HUES6 (cell line): Measurements from ENCODE around the gene SPOPL.

Source experiments
- H3K27ac ChIP-seq: 2 replicates; pipeline ENCODE4 v1.7.0; 2013; ENCODE audit warnings: low read depth, mild to moderate bottlenecking, low read length, inconsistent platforms
- H3K27me3 ChIP-seq: 2 replicates; pipeline ENCODE4 v1.6.1; 2013; ENCODE audit warnings: low read length; ENCODE audit not compliant: control insufficient read depth, insufficient read depth
- H3K36me3 ChIP-seq: 2 replicates; pipeline ENCODE4 v1.6.1; 2013; ENCODE audit warnings: low read length; ENCODE audit not compliant: control insufficient read depth, insufficient read depth
- H3K4me1 ChIP-seq: 2 replicates; pipeline ENCODE4 v1.6.1; 2013; ENCODE audit warnings: low read length; ENCODE audit not compliant: control insufficient read depth, insufficient read depth
- H3K4me3 ChIP-seq: 2 replicates; pipeline ENCODE4 v1.5.1; 2013; ENCODE audit warnings: low read depth, low read length
- H3K9ac ChIP-seq: one replicate; pipeline ENCODE4 v1.6.1; 2013; ENCODE audit warnings: mild to moderate bottlenecking, low read length
- H3K9me3 ChIP-seq: 2 replicates; pipeline ENCODE4 v1.6.1; 2013; ENCODE audit warnings: low read depth, low read length; ENCODE audit not compliant: control insufficient read depth, insufficient read depth

Gene SPOPL

DNA sequence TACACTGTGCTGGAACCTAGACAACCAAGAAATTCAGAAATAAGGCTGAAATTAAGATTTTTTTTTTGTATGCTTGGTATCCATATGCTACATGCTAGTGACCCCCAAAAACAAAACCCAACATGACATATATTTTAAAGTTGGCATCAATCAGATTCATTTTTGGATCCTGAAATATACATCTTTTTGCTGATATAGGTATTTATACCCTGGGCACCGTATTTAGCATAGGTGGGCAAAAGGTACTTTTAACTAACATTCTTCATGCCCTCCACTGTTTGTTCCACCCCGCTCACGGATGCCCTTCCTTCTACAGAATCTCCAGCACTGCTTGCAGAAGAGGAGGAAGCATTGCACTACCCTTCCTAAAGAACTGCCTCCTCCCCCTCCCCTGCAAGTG lies 52.6 kb downstream of the SPOPL start:
- H3K27me3 ChIP-seq: no peaks in the 10 kb centered on the region
- H3K9me3 ChIP-seq: no peaks in the 10 kb centered on the region
- no peak overlapping the region for H3K4me3 ChIP-seq
- peaks cover 26% of the 10 kb centered on the region for H3K36me3 ChIP-seq
- H3K4me1 ChIP-seq: no peaks in the 10 kb centered on the region
- no peak overlapping the region for H3K9ac ChIP-seq
- H3K27ac ChIP-seq: no peak overlapping the region

DNA sequence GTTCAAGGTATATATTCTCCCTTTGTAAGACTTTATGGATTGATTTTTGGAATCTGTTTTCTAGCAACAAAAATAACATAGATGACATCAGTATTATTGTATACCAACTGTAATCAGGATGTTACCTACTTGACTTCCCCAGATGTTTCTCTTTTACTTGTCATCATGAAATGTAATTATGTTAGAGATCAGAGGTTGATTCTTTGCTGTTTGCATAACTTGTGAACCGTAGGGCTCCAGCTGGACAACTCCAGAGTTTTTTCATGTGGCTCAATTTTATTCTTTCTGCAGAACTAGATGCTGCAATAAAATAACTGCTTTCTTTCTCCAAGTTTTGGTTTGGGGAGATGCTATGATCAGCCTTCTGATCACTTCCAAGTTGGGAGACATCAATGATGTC lies 58.1 kb downstream of the SPOPL start:
- no peak overlapping the region for H3K4me3 ChIP-seq
- H3K4me1 ChIP-seq: no peaks in the 10 kb centered on the region
- no peak overlapping the region for H3K27ac ChIP-seq
- H3K9ac ChIP-seq: no peak overlapping the region
- no peaks in the 10 kb centered on the region for H3K9me3 ChIP-seq
- peaks cover 33% of the 10 kb centered on the region for H3K36me3 ChIP-seq
- H3K27me3 ChIP-seq: no peaks in the 10 kb centered on the region

DNA sequence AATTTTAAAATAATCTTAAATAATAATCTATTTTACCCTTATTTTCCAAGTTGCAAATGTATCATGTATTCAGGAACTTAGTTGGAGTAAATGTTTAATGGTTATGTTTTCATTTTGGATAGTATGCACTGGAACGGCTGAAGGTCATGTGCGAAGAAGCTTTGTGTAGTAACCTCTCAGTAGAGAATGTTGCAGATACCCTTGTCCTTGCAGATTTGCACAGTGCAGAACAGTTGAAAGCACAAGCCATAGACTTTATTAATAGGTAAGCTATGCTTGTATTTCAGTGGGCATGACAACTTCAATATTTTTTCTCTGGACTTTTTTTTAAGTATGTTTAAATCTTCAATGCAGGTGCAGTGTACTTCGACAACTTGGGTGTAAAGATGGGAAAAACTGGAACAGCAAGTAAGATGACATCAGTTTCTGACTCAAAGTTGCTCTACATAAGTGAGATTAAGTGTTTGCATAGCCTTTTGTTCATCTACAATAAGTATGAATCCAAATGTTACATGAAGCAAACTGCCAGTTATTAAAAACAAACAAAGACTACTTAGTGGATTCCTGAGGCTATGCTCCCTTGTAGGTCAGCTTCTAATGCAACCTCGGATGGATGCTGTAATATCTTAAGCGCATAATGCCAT lies 63.1 kb downstream of the SPOPL start:
- Histone ChIP-seq H3K36me3 (peaks cover 42% of the 10 kb centered on the region), H3K4me1 (no peaks in the 10 kb centered on the region), H3K9me3 (no peaks in the 10 kb centered on the region), H3K27me3 (no peaks in the 10 kb centered on the region), H3K4me3 (no peak overlapping the region), H3K27ac (no peak overlapping the region), H3K9ac (no peak overlapping the region)

DNA sequence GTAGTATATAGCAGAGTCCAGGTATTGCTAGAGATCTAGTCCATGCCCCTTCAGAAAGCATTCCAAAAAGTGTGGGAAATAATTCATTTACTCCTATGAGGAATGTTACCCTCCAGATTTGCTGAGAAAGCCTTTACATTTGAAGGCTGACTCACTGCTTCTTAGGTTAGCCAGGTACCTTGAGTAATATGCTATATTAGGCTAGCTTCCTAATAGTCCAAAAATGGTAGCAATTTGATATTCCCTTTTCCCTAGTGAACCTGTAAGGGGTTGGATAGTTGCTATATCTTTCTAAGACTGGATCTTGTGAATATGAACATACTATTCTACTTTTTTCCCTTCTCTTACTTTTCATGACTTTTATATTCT lies 63.6 kb downstream of the SPOPL start:
- no peak overlapping the region for H3K9ac ChIP-seq
- no peaks in the 10 kb centered on the region for H3K27me3 ChIP-seq
- peaks cover 46% of the 10 kb centered on the region for H3K36me3 ChIP-seq
- H3K9me3 ChIP-seq: no peaks in the 10 kb centered on the region
- no peak overlapping the region for H3K4me3 ChIP-seq
- H3K27ac ChIP-seq: no peak overlapping the region
- H3K4me1 ChIP-seq: no peaks in the 10 kb centered on the region

DNA sequence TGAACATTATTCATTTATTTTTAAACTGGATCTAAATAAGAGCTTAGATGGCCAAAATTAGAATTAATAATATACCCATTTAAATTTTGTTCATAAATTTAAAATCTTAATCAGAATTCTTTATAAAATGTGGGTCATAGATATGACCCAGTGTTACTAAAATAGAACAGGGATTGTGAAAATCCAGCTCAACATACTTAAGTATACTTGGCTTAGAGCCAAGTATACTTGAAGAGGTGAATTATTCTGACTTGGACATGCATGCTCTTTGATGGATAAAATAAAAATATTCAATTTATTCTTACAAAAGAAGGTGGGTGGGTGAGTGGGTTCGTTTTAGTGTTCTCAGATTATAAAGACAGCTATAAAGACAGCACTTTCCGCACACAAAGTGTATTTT lies 70.7 kb downstream of the SPOPL start:
- Histone ChIP-seq H3K9me3 (no peaks in the 10 kb centered on the region), H3K27me3 (no peaks in the 10 kb centered on the region), H3K9ac (no peak overlapping the region), H3K36me3 (peaks cover 26% of the 10 kb centered on the region), H3K4me3 (no peak overlapping the region), H3K4me1 (no peaks in the 10 kb centered on the region), H3K27ac (no peak overlapping the region)

DNA sequence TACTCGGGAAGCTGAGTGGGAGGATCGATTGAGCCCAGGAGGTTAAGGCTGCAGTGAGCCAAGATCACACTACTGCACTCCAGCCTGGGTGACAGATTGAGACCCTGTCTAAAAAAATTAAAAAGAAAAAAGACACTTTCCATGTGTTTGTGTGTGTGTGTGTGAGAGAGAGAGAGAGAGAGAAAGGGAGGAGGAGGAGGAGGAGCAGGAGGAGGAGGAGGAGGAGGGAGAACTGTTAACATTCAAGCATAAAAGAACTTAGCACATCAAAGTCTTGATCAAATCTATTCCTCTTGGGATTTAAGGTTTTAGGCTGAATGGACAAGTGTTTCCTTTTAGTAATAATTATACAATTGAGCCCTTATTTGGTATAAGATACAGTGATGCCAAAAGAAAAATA lies 75.5 kb downstream of the SPOPL start:
- H3K9me3 ChIP-seq: peaks cover 6% of the 10 kb centered on the region; the same call in 1 of the 2 replicates
- H3K9ac ChIP-seq: no peak overlapping the region
- no peak overlapping the region for H3K4me3 ChIP-seq
- H3K27ac ChIP-seq: no peak overlapping the region
- H3K36me3 ChIP-seq: peaks cover 5% of the 10 kb centered on the region; the same call in 1 of the 2 replicates
- no peaks in the 10 kb centered on the region for H3K4me1 ChIP-seq
- H3K27me3 ChIP-seq: no peaks in the 10 kb centered on the region

DNA sequence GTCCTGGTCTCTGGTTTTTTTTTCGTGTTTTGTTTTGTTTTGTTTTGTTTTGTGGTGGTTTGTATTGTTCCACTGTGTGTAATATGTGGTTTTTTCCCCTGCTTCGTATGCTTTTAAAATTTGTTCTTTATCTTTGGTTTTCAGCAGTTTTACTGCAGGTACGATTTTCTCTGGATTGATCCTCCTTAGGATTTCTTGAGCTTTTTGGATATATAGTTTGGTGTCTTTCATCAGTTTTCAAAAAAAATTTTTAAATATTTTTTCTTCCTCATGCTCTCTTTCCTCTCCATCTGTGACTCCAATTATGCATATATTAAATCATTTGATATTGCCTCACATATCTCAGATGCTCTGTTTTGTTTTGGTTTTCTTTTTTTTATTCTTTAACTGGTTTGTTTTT lies 78.0 kb downstream of the SPOPL start:
- Histone ChIP-seq H3K9ac (no peak overlapping the region), H3K4me3 (no peak overlapping the region), H3K9me3 (peaks cover 6% of the 10 kb centered on the region; the same call in 1 of the 2 replicates), H3K27ac (no peak overlapping the region), H3K27me3 (no peaks in the 10 kb centered on the region), H3K4me1 (no peaks in the 10 kb centered on the region), H3K36me3 (no peaks in the 10 kb centered on the region)

DNA sequence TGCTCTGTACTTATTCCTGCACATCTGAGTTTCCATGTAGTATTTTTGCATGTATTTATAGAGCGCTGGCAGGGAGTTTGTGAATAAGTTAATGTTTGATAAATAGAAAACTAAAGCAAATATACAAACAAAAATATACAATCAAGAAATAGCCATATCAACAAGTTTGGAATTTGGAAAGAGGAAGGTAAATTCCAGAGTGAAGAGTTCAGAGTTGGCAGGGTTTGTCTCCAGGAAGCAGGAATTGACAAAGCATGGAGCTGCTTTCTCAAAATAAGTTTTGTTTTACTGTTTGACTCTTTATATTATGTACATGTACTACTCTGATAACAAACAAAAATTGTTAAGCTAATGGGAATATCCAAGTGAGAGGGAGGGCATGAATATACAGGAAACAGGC lies 80.3 kb downstream of the SPOPL start:
- H3K9ac ChIP-seq: no peak overlapping the region
- H3K27ac ChIP-seq: no peak overlapping the region
- no peaks in the 10 kb centered on the region for H3K36me3 ChIP-seq
- H3K27me3 ChIP-seq: no peaks in the 10 kb centered on the region
- H3K4me1 ChIP-seq: no peaks in the 10 kb centered on the region
- H3K4me3 ChIP-seq: no peak overlapping the region
- peaks cover 6% of the 10 kb centered on the region; the same call in 1 of the 2 replicates for H3K9me3 ChIP-seq

DNA sequence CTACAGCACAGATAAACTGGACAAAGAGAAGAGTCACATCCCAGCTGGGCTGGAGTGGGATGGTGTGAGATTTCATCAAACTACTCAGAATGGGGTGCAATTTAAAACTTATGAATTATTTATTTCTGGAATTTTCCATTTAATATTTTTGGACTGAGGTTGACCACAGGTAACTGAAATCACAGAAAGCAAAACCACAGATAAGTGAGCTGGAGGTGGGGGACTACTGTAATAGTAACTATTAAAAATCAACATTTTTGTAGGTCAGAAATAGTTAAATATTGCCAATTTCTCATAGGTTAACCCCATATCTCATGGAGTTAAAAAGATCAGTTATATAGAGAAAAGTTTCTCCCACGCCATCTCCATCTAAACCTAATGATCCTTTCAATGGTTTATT lies 88.1 kb downstream of the SPOPL start:
- H3K36me3 ChIP-seq: no peaks in the 10 kb centered on the region
- H3K27me3 ChIP-seq: no peaks in the 10 kb centered on the region
- no peak overlapping the region for H3K9ac ChIP-seq
- no peaks in the 10 kb centered on the region for H3K9me3 ChIP-seq
- no peak overlapping the region for H3K4me3 ChIP-seq
- no peaks in the 10 kb centered on the region for H3K4me1 ChIP-seq
- no peak overlapping the region for H3K27ac ChIP-seq

DNA sequence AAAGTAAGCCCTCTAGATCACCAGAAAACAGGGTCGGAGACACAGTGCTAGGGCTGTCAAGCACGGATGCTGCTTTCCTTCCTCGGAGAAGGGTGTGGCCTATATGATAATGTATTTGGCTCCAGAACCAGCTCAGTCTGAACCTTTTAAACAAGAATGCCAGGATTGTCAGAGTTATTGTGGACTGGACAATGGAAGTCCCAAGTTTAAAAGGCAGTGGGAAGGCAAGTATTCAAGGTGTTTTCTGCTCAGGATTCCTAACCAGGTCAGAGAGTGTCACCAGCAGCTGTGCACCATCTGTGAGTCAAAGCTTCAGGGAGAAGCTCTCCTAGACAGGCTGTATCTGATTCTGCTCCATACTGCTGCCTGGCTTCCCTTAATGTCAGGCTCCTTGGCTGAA lies 94.8 kb downstream of the SPOPL start:
- no peaks in the 10 kb centered on the region for H3K4me1 ChIP-seq
- no peaks in the 10 kb centered on the region for H3K9me3 ChIP-seq
- H3K9ac ChIP-seq: no peak overlapping the region
- no peak overlapping the region for H3K27ac ChIP-seq
- H3K36me3 ChIP-seq: no peaks in the 10 kb centered on the region
- H3K4me3 ChIP-seq: no peak overlapping the region
- no peaks in the 10 kb centered on the region for H3K27me3 ChIP-seq

DNA sequence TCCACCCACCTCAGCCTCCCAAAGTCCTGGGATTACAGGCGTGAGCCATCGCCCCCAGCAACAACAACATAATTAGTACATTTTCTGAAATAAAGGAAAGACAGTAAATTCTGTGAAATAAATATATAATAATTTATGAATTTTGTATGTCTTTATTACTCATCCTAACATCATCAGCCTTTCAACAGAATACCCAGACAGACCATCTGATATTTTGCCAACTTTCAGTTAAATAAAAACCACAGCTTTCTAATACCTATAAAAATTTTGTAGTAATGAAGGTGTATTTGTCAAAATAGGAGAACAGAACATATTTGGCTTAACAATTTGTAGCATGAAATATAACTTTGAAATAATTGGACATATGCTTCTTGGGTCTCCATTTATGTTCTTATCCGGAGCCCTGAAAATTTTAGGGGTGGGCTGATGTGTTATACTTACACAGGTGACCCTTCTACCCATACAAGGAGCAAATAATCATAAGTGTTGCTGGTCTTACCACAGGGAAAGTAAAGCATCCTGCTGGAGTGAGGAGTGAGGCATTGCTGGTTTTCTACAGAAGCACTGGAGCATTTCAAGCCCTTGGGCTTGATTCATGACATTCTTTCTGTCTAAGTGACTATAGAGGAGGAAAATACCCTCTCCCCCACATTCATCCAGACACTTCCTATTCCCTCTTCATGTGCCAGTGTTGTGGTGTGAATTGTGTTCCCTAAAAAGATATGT lies 99.3 kb downstream of the SPOPL start:
- no peaks in the 10 kb centered on the region for H3K36me3 ChIP-seq
- H3K27me3 ChIP-seq: no peaks in the 10 kb centered on the region
- no peak overlapping the region for H3K4me3 ChIP-seq
- H3K27ac ChIP-seq: no peak overlapping the region
- no peaks in the 10 kb centered on the region for H3K4me1 ChIP-seq
- no peak overlapping the region for H3K9ac ChIP-seq
- H3K9me3 ChIP-seq: no peaks in the 10 kb centered on the region
